HT-29 (cell line): ENCODE measurements around the gene KRTAP10-11. TPM values are rescaled to one million over a fixed set of nuclear protein-coding genes. Genes with fewer than 3 reads are reported as not detected.
"Not testable (repeated sequence)": the region's sequence is repeated elsewhere in the genome, so short reads cannot be mapped to it uniquely, and the experiment has no call there.

Source experiments
- DNase-seq: peaks from one replicate; pipeline ENCODE4 v3.0.0-alpha.2; 2015; ENCODE audit warnings: low spot score
- total RNA-seq: library from RNA; depleted of rRNA; stranded (reverse); fragments of >200 nt; shearing (Covaris generic); gene quantifications from 2 replicates; pipeline ENCODE4 v1.2.3, GENCODE V29; 2014; rRNA removed

The KRTAP10-11 gene
- not detected in 2 replicates for total RNA-seq

GRCh38 chr21:44646366-44647221 is at the start of gene KRTAP10-11:
TSS of gene KRTAP10-11 (plus strand) at chr21:44646414. CDS start at chr21:44646459, 45 bp downstream.
- not testable (repeated sequence) for DNase-seq

GRCh38 chr21:44598061-44598460 is 48.2 kb upstream of the KRTAP10-11 start:
- DNase-seq: no peak

GRCh38 chr21:44599264-44600029 is 46.8 kb upstream of the KRTAP10-11 start:
- DNase-seq: no peak

GRCh38 chr21:44600118-44600978 is 45.9 kb upstream of the KRTAP10-11 start, which contains the start of gene KRTAP10-7:
TSS of gene KRTAP10-7 (plus strand) at chr21:44600597. CDS start at chr21:44600622, 25 bp downstream.
- not testable (repeated sequence) for DNase-seq

- not testable (repeated sequence) for DNase-seq
Observed at GRCh38 chr21:44601091-44601490, 45.1 kb upstream of the KRTAP10-11 start.

- DNase-seq: no peak
Observed at GRCh38 chr21:44601596-44602462, 44.4 kb upstream of the KRTAP10-11 start.

GRCh38 chr21:44602463-44602850 is 43.8 kb upstream of the KRTAP10-11 start:
- no peak for DNase-seq

GRCh38 chr21:44603109-44603875 is 42.9 kb upstream of the KRTAP10-11 start:
- no peak for DNase-seq

- no peak for DNase-seq
Observed at GRCh38 chr21:44603911-44604310, 42.3 kb upstream of the KRTAP10-11 start.

GRCh38 chr21:44606495-44606894 is 39.7 kb upstream of the KRTAP10-11 start:
- no peak for DNase-seq

- DNase-seq: no peak
Observed at GRCh38 chr21:44609193-44609592, 37.0 kb upstream of the KRTAP10-11 start.

- DNase-seq: not testable (repeated sequence)
Observed at GRCh38 chr21:44610157-44610843, 35.9 kb upstream of the KRTAP10-11 start.

- DNase-seq: no peak
Observed at GRCh38 chr21:44611551-44611950, 34.7 kb upstream of the KRTAP10-11 start.

GRCh38 chr21:44612029-44612486 is 34.2 kb upstream of the KRTAP10-11 start, which contains the start of gene KRTAP10-8:
TSS of gene KRTAP10-8 (plus strand) at chr21:44612079. CDS start at chr21:44612101, 22 bp downstream.
- no peak for DNase-seq

- no peak for DNase-seq
Observed at GRCh38 chr21:44612669-44613229, 33.5 kb upstream of the KRTAP10-11 start.

GRCh38 chr21:44613386-44614155 is 32.6 kb upstream of the KRTAP10-11 start:
- no peak for DNase-seq

- no peak for DNase-seq
Observed at GRCh38 chr21:44614161-44614631, 32.0 kb upstream of the KRTAP10-11 start.
